Measurements from ENCODE around the gene FYN.
"Not testable (repeated sequence)": the region's sequence is repeated elsewhere in the genome, so short reads cannot be mapped to it uniquely, and the experiment has no call there.

FYN gene

DNA sequence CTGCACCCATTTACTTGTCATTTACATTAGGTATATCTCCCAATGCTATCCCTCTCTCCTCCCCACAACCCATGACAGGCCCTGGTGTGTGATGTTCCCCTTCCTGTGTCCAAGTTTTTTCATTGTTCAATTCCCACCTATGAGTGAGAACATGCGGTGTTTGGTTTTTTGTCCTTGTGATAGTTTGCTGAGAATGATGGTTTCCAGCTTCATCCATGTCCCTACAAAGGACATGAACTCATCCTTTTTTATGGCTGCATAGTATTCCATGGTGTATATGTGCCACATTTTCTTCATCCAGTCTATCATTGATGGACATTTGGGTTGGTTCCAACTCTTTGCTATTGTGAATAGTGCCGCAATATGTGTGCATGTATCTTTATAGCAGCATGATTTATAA lies 87.1 kb downstream of the FYN start:
- DNase-seq: not testable (repeated sequence)

GRCh38 chr6:111784433-111784832 lies 88.8 kb downstream of the FYN start:
- DNase-seq: peak; percentile 91

DNA sequence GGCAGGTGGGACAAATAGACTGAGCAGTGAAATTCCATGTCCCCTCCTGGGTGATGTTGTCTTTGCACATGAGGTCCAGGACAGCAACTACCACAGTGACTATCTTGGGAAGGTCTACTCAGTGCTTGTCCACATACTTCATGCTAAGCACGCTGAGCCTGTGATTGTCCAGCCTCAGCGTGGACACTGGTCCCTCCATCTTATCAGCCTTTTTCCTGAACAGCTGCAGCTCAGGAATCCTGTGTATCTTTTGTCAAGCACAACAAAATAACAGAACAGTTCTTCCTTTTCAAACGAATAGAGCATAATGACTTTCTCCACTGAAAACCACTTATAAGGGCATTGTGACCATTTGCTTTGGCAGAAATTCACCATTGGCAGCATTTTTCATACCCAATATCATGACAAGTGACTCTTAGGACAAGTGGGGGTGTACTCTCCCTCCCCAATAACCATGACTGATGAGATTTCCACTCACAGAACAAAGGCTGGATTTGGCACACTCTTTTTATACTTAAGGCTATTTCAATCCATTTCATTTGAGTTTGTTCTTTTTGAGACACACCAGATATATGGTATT lies 90.3 kb downstream of the FYN start:
- DNase-seq: no peak

GRCh38 chr6:111782192-111782809 lies 91.0 kb downstream of the FYN start:
- no peak for DNase-seq

DNA sequence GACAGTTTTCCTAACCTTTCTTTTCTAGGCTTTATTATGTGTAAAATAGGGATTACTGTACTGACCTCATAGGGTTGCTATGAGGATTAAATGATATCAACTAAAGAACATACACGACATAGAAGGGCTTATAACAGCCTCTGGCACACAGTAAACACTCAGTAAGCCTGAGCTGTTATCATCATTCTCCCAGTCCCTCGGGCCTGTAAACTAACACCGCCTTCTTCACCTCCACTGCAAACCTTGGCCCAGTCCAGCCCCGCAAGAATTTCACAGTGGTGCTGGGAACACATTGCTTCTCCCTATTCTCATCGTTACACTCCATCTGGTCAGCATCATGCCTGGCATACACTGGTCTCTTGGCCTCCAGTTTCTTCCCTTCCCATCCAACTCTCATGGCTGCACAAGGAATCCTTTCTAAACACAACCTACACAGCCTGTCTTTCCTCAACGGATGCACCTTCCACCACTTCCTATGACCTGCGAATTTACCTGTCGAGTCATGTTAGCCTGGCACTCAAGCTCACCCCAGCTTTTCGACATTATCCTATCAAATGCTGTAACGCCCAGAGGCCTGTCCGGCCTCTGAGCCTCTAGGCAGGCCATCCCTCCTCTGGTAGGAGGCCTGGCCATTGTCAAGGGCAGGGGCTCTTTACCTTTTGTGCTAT lies 92.1 kb downstream of the FYN start:
- no peak for DNase-seq

DNA sequence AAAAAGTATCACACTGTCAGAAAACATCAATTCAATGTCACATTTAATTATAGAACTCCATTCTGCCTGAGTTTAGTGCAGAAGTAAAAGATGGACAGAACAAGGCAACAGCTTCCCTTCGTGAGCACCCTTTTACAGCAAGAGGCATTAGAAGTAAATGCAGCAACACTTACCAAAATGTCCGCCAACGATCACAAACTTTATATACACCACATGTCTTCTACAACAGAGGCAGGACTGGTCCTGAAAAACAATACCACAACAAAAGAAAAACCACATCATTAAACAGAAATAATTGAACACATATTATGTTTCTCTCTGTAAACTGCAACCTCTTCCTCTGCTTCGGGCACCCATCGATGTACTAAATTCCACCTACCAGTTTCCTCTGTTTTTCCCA lies 92.9 kb downstream of the FYN start:
- no peak for DNase-seq

- no peak for DNase-seq
Measured at GRCh38 chr6:111779660-111780059, 93.6 kb downstream of the FYN start.

GRCh38 chr6:111779031-111779430 lies 94.2 kb downstream of the FYN start:
- no peak for DNase-seq

DNA sequence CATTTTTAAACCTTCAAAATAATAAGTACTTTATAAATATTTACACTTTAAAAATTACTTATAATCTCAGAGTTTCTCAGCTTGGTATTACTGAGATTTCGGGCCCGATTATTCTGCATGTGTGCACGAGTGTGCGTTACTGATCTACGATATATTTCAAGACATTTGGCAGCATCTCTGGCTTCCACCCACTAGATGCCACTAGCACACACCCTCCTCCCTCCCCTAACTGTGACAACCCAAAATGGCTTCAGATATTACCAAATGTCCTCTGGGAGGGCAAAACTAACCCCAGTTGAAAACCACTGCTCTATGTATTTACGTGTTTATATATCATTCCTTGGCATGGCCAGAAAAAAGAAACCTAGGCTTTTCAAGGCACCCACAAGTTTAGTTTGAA lies 95.9 kb downstream of the FYN start:
- no peak for DNase-seq

DNA sequence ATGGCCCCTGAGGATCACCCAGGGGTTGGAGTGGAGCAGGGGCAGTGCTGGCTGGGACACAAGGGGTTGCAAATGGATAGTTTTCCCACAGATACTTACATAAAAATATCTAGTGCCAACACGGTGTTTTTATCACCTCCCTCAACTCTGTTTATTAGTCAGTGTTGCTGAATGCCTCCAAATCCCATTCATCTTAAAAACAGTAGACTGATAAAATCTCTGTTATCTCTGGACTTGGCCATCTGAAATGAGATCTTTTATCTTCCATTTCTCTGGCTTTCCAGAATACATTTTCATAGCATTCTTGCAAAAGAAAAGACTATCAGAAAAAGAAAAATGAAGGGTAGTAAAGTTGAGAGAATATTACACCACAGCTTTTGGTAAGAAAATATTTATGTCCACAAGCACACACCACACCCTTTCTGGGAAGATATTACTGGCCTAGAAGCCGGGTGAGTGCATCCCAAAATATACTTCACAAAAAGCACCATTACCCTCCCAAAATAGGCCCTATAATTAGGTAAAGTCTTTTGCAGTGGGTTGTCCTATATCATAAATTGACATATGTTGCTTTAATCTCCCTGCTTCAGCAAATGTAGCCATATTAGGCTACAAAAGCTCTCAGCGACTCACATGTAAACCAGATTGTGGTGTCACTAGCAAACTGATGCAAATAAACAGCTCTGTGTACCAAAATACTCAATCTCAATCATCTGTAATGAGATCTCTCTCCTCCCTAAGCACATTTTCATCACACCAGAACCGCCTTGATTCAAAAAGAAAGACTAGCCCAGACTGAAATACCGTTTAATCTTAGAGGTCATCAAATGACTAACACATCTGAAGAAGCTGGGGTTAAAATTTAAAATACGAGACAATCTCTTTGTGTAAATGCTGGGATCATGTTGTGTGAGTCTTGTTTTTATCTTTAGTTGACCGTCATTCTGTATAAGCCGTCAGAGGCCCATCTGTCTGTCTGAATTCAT lies 96.7 kb downstream of the FYN start:
- no peak for DNase-seq

DNA sequence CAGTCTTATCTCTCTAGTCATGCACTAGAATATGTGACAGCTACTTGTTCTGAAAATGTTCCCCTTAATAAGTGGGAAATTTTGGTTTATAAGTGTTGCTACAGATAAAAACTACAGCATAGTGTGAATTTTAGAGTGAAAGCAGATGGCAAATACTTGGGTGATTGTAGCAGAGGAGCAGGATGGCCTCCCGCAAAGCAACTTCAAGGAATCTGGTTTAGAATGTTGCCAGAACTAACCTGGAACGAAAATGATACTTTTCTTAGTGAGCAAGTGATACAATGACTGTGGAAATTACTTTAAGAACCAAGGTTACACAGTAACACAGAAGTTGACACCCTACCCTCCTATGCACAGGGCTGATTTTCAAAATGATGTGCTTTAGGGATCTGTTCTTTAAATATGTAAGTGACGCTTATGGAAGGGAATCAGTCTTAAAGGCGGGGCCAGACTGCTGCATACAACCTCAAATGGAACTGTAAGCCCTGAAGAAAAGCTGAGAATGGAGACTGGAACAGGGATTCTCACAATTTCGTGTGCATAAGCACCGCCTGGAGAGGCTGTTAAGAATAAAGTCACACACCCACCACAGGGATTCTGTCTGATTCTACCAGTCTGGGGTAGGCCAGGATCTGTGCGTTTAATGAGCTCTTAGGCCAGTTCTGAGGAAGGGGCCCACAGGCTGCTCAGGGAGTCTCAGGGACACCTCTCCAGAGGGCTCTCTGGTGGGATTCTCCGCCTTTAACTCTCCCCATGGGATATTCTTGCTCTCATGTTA lies 97.9 kb downstream of the FYN start:
- no peak for DNase-seq

- no peak for DNase-seq
Measured at GRCh38 chr6:111774346-111774703, 98.9 kb downstream of the FYN start.

- no peak for DNase-seq
Measured at GRCh38 chr6:111773501-111774345, 99.5 kb downstream of the FYN start.

DNA sequence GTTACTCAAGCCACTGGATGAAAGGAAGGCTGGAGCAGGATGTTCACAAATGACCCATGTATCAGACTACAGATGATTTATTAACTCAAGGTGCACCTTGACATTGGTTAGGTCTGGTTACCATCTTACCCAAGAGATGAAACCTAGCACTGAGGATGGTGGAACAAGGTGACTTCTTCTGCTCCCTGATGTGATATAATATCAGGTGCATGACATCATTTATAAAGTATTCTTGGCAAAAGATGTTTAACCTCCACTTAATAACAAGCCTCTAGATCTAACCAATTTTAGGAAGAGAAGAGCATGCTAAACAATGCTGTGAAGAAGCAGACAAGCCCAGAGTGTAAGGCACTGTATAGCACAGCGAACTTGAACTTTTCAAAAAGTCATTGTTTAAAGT lies 100.9 kb downstream of the FYN start:
- no peak for DNase-seq

DNA sequence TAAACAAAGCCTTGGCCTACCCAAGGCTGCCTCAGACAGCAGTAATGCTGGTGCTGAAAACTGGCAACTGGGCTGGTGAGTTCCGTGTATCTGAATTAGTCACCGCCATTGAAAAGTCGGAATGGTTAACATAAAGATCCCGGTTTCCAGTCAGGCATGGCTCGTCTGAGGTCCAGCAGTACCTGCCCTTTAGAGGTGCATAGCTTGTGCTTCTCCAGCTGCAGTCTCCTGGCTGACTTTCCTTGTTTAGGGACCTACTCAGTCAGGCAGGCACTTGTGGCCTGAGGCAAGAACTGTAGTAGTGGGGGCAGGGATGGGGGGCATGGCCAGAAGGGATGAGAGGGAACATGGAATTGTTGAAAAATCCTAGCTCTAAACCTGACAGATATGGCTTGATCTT lies 101.6 kb downstream of the FYN start:
- DNase-seq: no peak

GRCh38 chr6:111771094-111771432 lies 102.2 kb downstream of the FYN start:
- no peak for DNase-seq

DNA sequence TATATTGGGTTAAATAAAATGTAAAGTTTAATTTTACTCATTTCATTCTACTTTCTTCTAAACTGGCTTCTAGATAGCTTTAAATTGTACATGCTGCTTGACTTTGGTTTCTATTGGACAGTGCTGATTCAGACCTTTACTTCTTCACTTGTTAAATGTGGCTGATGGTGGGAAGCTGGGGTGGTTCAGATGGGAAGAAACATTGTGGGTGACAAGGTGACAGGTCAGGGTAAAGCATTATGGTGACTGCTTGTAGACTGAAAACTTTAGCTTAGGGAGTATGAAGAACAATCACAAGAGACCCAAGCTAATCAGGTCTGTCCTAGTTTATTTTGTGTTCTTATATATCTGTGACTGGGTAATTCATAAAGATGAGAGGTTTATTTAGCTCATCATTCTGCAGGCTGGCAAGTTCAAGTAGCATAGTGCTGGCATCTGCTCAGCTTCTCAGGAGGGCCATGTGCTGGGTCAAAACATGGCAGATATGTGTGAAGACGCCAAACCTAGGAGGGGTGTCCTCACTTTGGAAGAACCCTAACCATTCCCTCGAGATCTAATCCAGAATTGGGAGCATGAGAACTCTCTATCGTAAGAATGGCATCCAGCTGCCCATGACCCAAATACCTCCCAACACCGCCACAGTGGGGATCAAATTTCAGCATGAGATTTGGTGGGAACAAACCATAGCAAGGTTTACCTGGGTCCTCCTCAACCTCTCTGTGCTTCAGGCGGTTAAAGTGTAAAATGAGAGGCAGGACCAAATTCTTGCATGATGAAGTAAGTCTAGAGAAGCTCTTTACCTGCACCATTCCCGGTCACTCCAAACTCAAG lies 102.8 kb downstream of the FYN start:
- DNase-seq: no peak

- DNase-seq: peak; percentile 41
Measured at GRCh38 chr6:111769365-111770152, 103.7 kb downstream of the FYN start.

- DNase-seq: no peak
Measured at GRCh38 chr6:111768431-111768770, 104.9 kb downstream of the FYN start.

DNA sequence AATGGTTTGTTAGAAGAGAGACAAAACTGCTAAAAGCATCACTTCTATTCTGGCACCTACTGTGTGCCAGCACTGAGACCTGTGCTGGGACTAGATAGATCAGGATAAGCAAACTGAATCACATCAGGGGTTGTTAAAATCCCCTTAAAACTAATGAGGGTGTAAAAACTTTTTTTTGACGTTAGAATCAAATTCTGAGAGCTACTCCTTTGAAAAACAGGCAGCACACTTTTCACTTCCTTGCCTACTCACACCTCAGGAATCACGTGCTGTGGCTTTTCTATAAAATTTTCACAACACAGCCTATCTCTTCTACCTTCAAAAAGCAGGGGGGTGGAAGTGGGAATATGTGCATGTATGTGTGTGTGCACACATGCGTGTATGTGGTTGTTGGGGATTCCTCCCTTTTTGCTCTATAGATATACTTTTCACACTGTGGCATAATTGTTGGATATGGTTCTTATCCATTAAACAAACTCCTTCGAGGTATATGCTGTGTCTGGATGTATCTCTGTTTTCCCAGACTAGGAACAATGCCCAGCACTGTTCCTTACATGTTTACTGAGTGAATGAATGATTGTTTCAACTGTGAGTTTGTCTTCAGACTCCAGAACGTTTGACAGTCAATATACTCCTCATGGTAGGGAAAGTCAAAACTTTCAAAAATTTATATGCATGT lies 105.4 kb downstream of the FYN start:
- no peak for DNase-seq

Data from NCI-H1105 treated with DMSO at 0.1 percent for 48 hours (cell line).